Fibroblast of pulmonary artery (primary cell): ENCODE data around the gene OSBPL6.

Experiments used
- DNase-seq: peaks from one replicate; pipeline ENCODE4 v3.0.0-alpha.2; 2010; ENCODE audit warnings: low read depth
- H3K4me3 ChIP-seq: replicated peaks from 2 replicates; pipeline ENCODE4 v1.5.1; 2011; ENCODE audit warnings: low read depth, mild to moderate bottlenecking, control low read depth, low read length, moderate library complexity
- TF ChIP-seq, protein P1 (sequence below): IDR thresholded peaks from 2 replicates; pipeline ENCODE4 v1.5.1; 2011; ENCODE audit warnings: mild to moderate bottlenecking, control low read depth, low read length, inconsistent platforms; ENCODE audit errors: missing control alignments

Gene OSBPL6

DNA sequence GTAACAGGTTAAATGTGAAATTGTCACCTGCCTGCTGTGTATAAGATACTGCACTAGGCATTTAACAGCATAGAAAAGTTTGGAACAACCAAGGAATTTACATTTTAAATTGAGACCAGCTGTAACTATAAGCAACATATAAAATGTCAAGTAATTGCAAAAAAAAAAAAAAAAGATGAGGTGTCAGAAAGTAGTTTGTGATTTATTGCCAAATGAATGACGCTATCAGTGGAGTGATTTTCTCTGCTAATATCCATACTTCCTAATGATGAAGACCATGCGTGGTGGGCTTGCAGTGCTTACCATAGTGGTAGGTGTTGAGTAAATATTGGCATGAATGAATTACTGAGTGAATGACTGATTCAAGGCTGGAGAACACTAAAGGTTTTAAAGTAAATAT is 73.3 kb downstream of the OSBPL6 start:
- TF ChIP-seq, protein P1, sequence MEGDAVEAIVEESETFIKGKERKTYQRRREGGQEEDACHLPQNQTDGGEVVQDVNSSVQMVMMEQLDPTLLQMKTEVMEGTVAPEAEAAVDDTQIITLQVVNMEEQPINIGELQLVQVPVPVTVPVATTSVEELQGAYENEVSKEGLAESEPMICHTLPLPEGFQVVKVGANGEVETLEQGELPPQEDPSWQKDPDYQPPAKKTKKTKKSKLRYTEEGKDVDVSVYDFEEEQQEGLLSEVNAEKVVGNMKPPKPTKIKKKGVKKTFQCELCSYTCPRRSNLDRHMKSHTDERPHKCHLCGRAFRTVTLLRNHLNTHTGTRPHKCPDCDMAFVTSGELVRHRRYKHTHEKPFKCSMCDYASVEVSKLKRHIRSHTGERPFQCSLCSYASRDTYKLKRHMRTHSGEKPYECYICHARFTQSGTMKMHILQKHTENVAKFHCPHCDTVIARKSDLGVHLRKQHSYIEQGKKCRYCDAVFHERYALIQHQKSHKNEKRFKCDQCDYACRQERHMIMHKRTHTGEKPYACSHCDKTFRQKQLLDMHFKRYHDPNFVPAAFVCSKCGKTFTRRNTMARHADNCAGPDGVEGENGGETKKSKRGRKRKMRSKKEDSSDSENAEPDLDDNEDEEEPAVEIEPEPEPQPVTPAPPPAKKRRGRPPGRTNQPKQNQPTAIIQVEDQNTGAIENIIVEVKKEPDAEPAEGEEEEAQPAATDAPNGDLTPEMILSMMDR: no peak
- no peak overlapping the region for H3K4me3 ChIP-seq
- no peak for DNase-seq

DNA sequence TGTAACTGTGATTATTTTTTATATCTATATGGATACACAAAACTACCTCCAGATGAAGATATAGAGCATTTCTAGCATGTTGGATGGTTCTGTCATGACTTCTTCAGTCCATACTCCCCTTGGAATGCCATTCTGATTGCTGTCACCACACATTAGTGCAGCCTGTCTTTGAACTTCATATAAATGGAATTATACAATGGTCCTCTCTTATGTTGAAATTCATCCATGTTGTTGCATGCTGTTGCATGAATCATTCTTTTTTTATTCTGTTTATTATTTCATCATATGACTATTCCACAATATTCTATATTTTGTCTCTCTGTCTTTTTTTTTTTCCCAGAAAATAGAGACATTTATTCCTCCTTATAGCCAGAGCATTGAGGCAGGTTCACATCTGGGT is 74.1 kb downstream of the OSBPL6 start:
- peak; percentile 38 for DNase-seq
- no peak overlapping the region for H3K4me3 ChIP-seq
- TF ChIP-seq, protein P1: no peak

DNA sequence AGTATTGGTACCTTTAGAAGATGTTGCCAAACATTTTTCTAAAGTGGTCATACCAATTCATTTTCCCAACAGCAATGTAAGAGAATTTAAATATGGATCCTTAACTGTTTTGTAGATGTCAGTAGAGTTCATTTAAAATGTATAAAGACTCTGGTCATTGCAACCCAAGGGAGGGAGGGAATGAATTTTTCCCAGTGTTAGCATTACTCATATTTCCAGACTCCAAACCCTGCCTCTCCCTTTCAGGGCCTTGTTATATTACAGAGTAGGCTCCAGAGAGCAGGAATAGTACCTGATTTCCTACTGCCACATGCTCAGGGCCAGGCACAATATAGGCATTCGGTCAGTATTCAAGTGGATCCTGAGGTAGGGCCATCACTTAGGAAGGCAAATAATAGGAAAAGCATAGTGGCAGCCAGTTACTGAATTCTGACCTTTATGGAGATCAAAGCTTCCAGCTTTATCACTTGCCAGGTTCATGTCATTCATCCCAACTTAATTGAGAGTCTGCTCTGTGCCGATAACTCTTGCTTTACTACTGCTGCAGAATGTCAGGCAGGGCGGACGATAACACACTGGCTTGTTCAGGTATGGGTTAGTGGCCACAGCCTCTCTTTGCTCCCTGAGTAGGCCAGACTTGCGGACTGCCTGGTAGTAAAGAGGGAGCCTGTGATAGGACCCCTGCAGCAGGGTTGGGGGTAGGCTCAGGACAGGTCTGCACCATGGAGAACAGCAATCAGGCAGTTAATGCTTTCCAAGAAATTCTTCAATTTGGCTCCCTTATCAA is 75.3 kb downstream of the OSBPL6 start:
- TF ChIP-seq, protein P1: no peak
- DNase-seq: no peak
- no peak overlapping the region for H3K4me3 ChIP-seq

DNA sequence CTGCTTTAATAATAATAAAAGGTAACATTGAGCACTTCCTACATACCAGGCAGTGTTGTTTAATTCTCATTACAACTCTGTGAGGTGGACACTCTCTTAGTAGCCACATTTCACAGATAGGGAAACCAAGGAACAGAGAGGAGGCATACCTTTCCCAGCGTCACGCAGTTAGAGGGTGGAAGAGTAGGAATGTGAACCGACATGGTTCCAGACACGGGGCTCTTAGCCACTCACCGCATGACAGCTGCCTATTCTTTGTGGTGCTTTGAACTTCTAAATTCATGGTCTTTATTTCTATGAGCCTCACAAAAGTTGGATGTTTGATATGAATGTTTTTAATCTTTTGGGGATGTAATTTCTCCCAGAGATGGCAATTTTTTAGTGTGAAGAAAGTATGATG is 76.0 kb downstream of the OSBPL6 start:
- TF ChIP-seq, protein P1: no peak
- DNase-seq: no peak
- H3K4me3 ChIP-seq: no peak overlapping the region

DNA sequence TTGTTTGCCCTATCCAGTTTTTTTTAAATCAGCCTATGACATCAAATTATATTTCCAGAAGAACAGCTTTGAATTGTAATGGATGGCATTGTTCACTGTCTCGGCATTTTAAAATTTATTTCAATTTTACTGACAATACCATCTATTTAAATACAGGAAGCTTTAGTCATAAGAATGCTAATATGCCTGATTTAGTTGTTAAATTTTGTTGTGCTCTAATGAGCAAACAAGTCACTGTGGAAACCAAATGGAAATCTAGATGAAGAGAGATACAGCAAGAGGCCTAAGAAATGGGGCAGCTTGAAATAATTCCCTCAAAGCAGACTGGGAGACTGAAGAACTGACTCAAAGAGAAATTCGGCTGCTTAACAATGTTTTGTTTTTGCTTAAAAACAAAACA is 76.8 kb downstream of the OSBPL6 start:
- TF ChIP-seq, protein P1: no peak
- H3K4me3 ChIP-seq: no peak overlapping the region
- DNase-seq: no peak

DNA sequence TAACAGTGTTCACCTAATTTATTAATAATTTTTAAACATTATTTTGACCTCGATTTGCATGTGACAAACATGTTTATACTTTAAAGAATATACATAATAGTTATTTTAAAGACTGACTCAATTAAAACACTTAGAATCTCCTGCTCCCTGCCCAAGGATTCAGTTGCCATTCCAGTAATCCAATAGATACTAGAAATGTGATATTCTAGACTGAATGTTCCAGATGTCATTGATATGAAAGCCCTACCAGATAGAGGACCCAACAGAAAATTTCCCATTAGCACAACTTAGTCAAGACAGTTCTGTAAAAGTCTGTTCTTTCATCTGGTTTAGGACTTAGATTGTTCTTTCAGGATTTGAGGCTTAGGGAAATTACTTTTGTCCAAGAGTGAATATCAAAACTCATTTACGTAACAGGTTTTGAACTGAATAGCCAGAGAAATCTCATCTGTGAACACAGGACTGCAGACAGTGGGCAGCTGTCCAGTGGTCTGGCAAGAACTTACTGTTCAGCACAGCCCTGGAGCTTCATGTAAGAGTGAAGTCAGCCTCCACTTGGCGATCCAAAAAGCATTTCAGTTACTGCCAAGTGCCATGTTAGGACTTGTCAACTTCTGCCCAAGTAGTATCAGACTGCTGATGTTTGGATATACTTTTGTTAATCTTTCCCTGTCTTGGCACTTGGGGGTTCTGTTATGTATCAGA is 77.5 kb downstream of the OSBPL6 start:
- DNase-seq: peak; percentile 85
- TF ChIP-seq, protein P1: no peak
- H3K4me3 ChIP-seq: no peak overlapping the region
